ENCODE data around the gene RTL1.

DNA sequence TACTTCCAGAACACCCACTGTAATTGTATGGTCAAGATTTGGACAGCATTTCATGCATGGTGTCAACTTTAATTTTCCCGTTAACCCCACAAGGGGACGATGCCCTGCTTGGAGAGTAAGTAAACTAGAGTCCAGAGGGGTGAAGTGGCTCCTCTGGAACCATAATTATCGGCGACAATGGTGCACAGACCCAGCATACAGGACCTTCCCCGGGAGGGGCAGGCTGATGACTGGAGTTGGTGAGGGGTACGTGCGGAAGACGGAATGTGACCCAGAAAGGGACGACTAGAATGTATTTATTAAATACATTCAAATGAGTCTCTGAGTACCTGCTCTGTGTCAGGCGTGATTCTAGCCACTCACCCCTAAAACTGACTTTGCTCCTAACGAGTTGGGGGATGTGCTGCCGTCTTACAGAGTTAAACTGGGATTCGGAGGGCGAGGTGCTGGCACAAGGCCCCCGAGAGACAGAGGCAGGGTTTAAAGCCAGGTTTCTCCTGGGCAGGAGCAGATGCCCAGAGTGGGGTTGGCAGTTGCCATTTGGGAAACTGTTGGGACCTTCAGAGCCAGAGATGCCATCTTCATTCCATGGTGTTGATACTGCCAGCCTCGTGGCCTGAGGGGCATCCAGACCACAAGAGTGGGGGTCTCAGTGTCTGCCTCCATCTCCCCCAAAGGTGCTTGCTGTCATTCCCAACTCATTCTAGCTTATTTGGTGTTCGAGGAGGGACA, 10.9 kb downstream of the RTL1 start:
- TF ChIP-seq, protein P1, sequence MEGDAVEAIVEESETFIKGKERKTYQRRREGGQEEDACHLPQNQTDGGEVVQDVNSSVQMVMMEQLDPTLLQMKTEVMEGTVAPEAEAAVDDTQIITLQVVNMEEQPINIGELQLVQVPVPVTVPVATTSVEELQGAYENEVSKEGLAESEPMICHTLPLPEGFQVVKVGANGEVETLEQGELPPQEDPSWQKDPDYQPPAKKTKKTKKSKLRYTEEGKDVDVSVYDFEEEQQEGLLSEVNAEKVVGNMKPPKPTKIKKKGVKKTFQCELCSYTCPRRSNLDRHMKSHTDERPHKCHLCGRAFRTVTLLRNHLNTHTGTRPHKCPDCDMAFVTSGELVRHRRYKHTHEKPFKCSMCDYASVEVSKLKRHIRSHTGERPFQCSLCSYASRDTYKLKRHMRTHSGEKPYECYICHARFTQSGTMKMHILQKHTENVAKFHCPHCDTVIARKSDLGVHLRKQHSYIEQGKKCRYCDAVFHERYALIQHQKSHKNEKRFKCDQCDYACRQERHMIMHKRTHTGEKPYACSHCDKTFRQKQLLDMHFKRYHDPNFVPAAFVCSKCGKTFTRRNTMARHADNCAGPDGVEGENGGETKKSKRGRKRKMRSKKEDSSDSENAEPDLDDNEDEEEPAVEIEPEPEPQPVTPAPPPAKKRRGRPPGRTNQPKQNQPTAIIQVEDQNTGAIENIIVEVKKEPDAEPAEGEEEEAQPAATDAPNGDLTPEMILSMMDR (IDR thresholded peaks at IDR 0.05) = no peak
- no peak for TF ChIP-seq POLR2A (IDR thresholded peaks at IDR 0.05)

Data from Peyer's patch (tissue), 4 donors.